Natural killer cell (primary cell): ENCODE results near the gene ABCB1. TPM values are rescaled to one million over a fixed set of nuclear protein-coding genes. Genes with fewer than 3 reads are reported as not detected.

Experiments
- ATAC-seq, 3 donors: fragments of 150-1000 bp in 2 of 3; fragments of 200-7000 bp in 1 of 3; cut with Tn5 transposase; 1 replicate in 1 of 3; 2 replicates in 2 of 3; pipeline ENCODE4 v1.10.0; 2021; ENCODE audit warnings: mild to moderate bottlenecking in 2 of 3, moderate library complexity in 2 of 3
- DNase-seq, 2 donors: peaks; one replicate each; pipeline versions ENCODE4 v3.0.0 to v3.0.0-alpha.2; 2013 to 2021; ENCODE audit warnings: mixed read lengths in 1 of 2
- H3K27ac ChIP-seq: one replicate; pipeline ENCODE4 v1.5.1; 2013; ENCODE audit warnings: mild to moderate bottlenecking, low read length
- H3K27me3 ChIP-seq: one replicate; pipeline ENCODE4 v1.6.1; 2013; ENCODE audit warnings: low read length; ENCODE audit not compliant: control insufficient read depth, insufficient read depth
- H3K36me3 ChIP-seq: one replicate; pipeline ENCODE4 v1.6.1; 2013; ENCODE audit warnings: low read length; ENCODE audit not compliant: control insufficient read depth, insufficient read depth
- H3K4me1 ChIP-seq: one replicate; pipeline ENCODE4 v1.6.1; 2013; ENCODE audit warnings: low read length; ENCODE audit not compliant: control insufficient read depth, insufficient read depth
- H3K4me3 ChIP-seq: one replicate; pipeline ENCODE4 v1.5.1; 2013; ENCODE audit warnings: low read length
- H3K9me3 ChIP-seq: one replicate; pipeline ENCODE4 v1.6.1; 2013; ENCODE audit warnings: low read length; ENCODE audit not compliant: control insufficient read depth, insufficient read depth
- H3K27ac Mint-ChIP-seq, 2 donors: one replicate each; pipeline ENCODE4 v1.8.0; 2022; ENCODE audit warnings: mild to moderate bottlenecking in 2 of 2, mixed read lengths in 2 of 2, moderate library complexity in 1 of 2
- H3K27me3 Mint-ChIP-seq, 2 donors: one replicate each; pipeline ENCODE4 v1.8.0; 2022; ENCODE audit warnings: low read depth in 2 of 2, mixed read lengths in 2 of 2
- H3K36me3 Mint-ChIP-seq: one replicate; pipeline ENCODE4 v1.8.0; 2022; ENCODE audit warnings: mixed read lengths
- H3K4me1 Mint-ChIP-seq, 2 donors: one replicate each; pipeline ENCODE4 v1.8.0; 2022; ENCODE audit warnings: mixed read lengths in 2 of 2
- H3K4me3 Mint-ChIP-seq: one replicate; pipeline ENCODE4 v1.8.0; 2022; ENCODE audit warnings: mild to moderate bottlenecking, moderate library complexity, mixed read lengths
- H3K9me3 Mint-ChIP-seq, 2 donors: one replicate each; pipeline ENCODE4 v1.8.0; 2022; ENCODE audit warnings: mixed read lengths in 2 of 2
- CTCF ChIP-seq: fragments of 200-600 bp; IDR thresholded peaks from one replicate; pipeline ENCODE4 v1.8.0; 2022; ENCODE audit warnings: antibody characterized with exemption
- WGBS: methylation state at CpG from one replicate; pipeline ENCODE4 v1.1.7; 2013; ENCODE audit warnings: missing lambda C conversion rate; ENCODE audit not compliant: insufficient coverage; 5-methylcytosine and 5-hydroxymethylcytosine counted together
- intact Hi-C: fragments of 100-400 bp; cut with micrococcal nuclease; formaldehyde crosslinking; loops from one replicate; pipeline ENCODE4 v1.14.2; 2022
- total RNA-seq, 4 donors: library from RNA; stranded (reverse); fragments of 120-200 nt in 1 of 4; gene quantifications; one replicate each; pipeline versions ENCODE4 v1.2.3 to v1.2.4, GENCODE V29; 2013 to 2022

ABCB1 gene
- total RNA-seq, 3 donors from 2014 or later (not counting 1 experiment from before 2014, with no cell fraction given), result 62.8 to 99.5 (median 81.4) TPM

GRCh38 chr7:87511510-87511909 is 89.2 kb downstream of the ABCB1 start:
- H3K4me3 ChIP-seq, result no peak overlapping the region
- H3K27ac ChIP-seq, result no peak overlapping the region
- no peaks in the 10 kb centered on the region for H3K9me3 Mint-ChIP-seq
- no CpG with 5 or more reads among the region's 1 CpG for WGBS
- peaks cover 19 to 25% of the 10 kb centered on the region in 2 donors for H3K4me1 Mint-ChIP-seq
- no peak for ATAC-seq
- H3K36me3 Mint-ChIP-seq, result peaks cover 43% of the 10 kb centered on the region
- H3K4me3 Mint-ChIP-seq, result no peak overlapping the region
- peak overlapping the region in 1 of 2 donors; percentile 33 for H3K27ac Mint-ChIP-seq
- no peak for TF ChIP-seq CTCF
- no peaks in the 10 kb centered on the region for H3K4me1 ChIP-seq
- intact Hi-C loops, result no loop called here
- H3K27me3 ChIP-seq, result no peaks in the 10 kb centered on the region
- H3K36me3 ChIP-seq, result peaks cover 66% of the 10 kb centered on the region
- no peaks in the 10 kb centered on the region for H3K9me3 ChIP-seq
- DNase-seq, result no peak
- no peaks in the 10 kb centered on the region for H3K27me3 Mint-ChIP-seq

GRCh38 chr7:87510411-87510875 is 90.2 kb downstream of the ABCB1 start:
- no peak overlapping the region for H3K4me3 Mint-ChIP-seq
- DNase-seq, result no peak
- H3K4me1 Mint-ChIP-seq, result peaks cover 19 to 25% of the 10 kb centered on the region in 2 donors
- Histone ChIP-seq H3K27ac (no peak overlapping the region), H3K4me1 (no peaks in the 10 kb centered on the region), H3K4me3 (no peak overlapping the region), H3K9me3 (no peaks in the 10 kb centered on the region), H3K36me3 (peaks cover 68% of the 10 kb centered on the region), H3K27me3 (no peaks in the 10 kb centered on the region)
- H3K9me3 Mint-ChIP-seq, result no peaks in the 10 kb centered on the region
- H3K27me3 Mint-ChIP-seq, result no peaks in the 10 kb centered on the region
- intact Hi-C loops, result no loop called here
- H3K36me3 Mint-ChIP-seq, result peaks cover 53% of the 10 kb centered on the region
- 97% methylated on average over 1 of the region's 1 CpG for WGBS
- no peak for TF ChIP-seq CTCF
- ATAC-seq, result no peak
- H3K27ac Mint-ChIP-seq, result peak overlapping the region in 1 of 2 donors; percentile 56

- H3K27ac ChIP-seq, result no peak overlapping the region
- DNase-seq (no peak), ATAC-seq (no peak)
- WGBS, result 97% methylated on average over 3 of the region's 3 CpGs
- Mint-ChIP-seq H3K9me3 (no peaks in the 10 kb centered on the region), H3K27ac (peak overlapping the region; percentile 33 to 57), H3K36me3 (peaks cover 36% of the 10 kb centered on the region), H3K4me1 (peaks cover 19 to 25% of the 10 kb centered on the region in 2 donors), H3K4me3 (no peak overlapping the region), H3K27me3 (no peaks in the 10 kb centered on the region)
- peaks cover 48% of the 10 kb centered on the region for H3K36me3 ChIP-seq
- H3K4me1 ChIP-seq, result no peaks in the 10 kb centered on the region
- H3K4me3 ChIP-seq, result no peak overlapping the region
- intact Hi-C loops, result loop anchor here (2.0 kb wide), 1 partner anchor 379 kb away; no protein-coding TSS in a partner anchor
- no peak for TF ChIP-seq CTCF
- no peaks in the 10 kb centered on the region for H3K27me3 ChIP-seq
- no peaks in the 10 kb centered on the region for H3K9me3 ChIP-seq
These were observed 93.2 kb downstream of the ABCB1 start for GRCh38 chr7:87507446-87507845.
